Tibial nerve (tissue), 3 donors: ENCODE data around the gene TRPV2.

ENCODE experiments used
- POLR2A ChIP-seq, 2 donors: fragments of 450-650 bp; IDR thresholded peaks; one replicate each; pipeline ENCODE4 v1.6.1; 2017; ENCODE audit warnings: antibody characterized with exemption in 2 of 2, mild to moderate bottlenecking in 2 of 2, moderate library complexity in 2 of 2
- TF ChIP-seq, protein P1 (sequence below), 5 experiments: fragments of 200-600 bp in 3 of 5; fragments of 450-650 bp in 2 of 5; sonication (generic) in 3 of 5; IDR thresholded peaks; one replicate each; pipeline ENCODE4 v1.5.1; 2016 to 2019; ENCODE audit warnings: antibody characterized with exemption in 5 of 5, mild to moderate bottlenecking in 3 of 5, moderate library complexity in 2 of 5

- TF ChIP-seq POLR2A (IDR thresholded peaks at IDR 0.05) = no peak
- TF ChIP-seq, protein P1, sequence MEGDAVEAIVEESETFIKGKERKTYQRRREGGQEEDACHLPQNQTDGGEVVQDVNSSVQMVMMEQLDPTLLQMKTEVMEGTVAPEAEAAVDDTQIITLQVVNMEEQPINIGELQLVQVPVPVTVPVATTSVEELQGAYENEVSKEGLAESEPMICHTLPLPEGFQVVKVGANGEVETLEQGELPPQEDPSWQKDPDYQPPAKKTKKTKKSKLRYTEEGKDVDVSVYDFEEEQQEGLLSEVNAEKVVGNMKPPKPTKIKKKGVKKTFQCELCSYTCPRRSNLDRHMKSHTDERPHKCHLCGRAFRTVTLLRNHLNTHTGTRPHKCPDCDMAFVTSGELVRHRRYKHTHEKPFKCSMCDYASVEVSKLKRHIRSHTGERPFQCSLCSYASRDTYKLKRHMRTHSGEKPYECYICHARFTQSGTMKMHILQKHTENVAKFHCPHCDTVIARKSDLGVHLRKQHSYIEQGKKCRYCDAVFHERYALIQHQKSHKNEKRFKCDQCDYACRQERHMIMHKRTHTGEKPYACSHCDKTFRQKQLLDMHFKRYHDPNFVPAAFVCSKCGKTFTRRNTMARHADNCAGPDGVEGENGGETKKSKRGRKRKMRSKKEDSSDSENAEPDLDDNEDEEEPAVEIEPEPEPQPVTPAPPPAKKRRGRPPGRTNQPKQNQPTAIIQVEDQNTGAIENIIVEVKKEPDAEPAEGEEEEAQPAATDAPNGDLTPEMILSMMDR (IDR thresholded peaks at IDR 0.05) = no peak
Measured at GRCh38 chr17:16456742-16457316, 41.5 kb downstream of the TRPV2 start.
